K562 (cell line): ENCODE results near the gene MICAL2. TPM values are rescaled to one million over a fixed set of nuclear protein-coding genes. Genes with fewer than 3 reads are reported as not detected.

Experiments used
- CCNT2 ChIP-seq: IDR thresholded peaks from 2 replicates; pipeline ENCODE4 v1.6.1; 2011; ENCODE audit warnings: borderline replicate concordance, low read depth, mild to moderate bottlenecking, moderate library complexity, mixed read lengths, low read length; ENCODE audit not compliant: insufficient read length; ENCODE audit errors: extremely low read depth
- CTBP1 ChIP-seq: fragments of 450-650 bp; IDR thresholded peaks from 2 replicates; pipeline ENCODE4 v1.6.1; 2016; ENCODE audit warnings: borderline replicate concordance
- CXXC5 ChIP-seq: fragments of 250-450 bp; sonication (Bioruptor Pico); IDR thresholded peaks from 2 replicates; pipeline ENCODE4 v1.8.0; 2022; ENCODE audit warnings: inconsistent platforms, mild to moderate bottlenecking, moderate library complexity
- DDX20 ChIP-seq: fragments of 450-650 bp; IDR thresholded peaks from 2 replicates; pipeline ENCODE4 v1.6.1; 2016; ENCODE audit warnings: missing genetic modification characterization, low read depth, mild to moderate bottlenecking, missing compliant biosample characterization, moderate library complexity
- ESRRA ChIP-seq: fragments of 450-650 bp; IDR thresholded peaks from 2 replicates; pipeline ENCODE4 v1.6.1; 2014; ENCODE audit warnings: low read depth, mild to moderate bottlenecking, moderate library complexity, borderline replicate concordance
- EWSR1 ChIP-seq: fragments of 450-650 bp; IDR thresholded peaks from 2 replicates; pipeline ENCODE4 v1.6.1; 2018; ENCODE audit warnings: borderline replicate concordance, mild to moderate bottlenecking, low read depth, moderate library complexity; ENCODE audit not compliant: partially characterized antibody
- FOXM1 ChIP-seq, 2 experiments: fragments of 450-650 bp in 1 of 2; sonication (generic) in 1 of 2; formaldehyde crosslinking in 1 of 2; IDR thresholded peaks; 2 replicates each; pipeline versions ENCODE4 v1.6.1 to v1.9.0; 2017 to 2022; ENCODE audit warnings: low read depth in 2 of 2, mild to moderate bottlenecking in 2 of 2, missing genetic modification reagents in 1 of 2, moderate library complexity in 1 of 2
- HDAC3 ChIP-seq: fragments of 450-650 bp; IDR thresholded peaks from 2 replicates; pipeline ENCODE4 v1.6.1; 2018; ENCODE audit warnings: borderline replicate concordance, mild to moderate bottlenecking, moderate library complexity; ENCODE audit not compliant: partially characterized antibody
- HDAC6 ChIP-seq: IDR thresholded peaks from 2 replicates; pipeline ENCODE4 v1.6.1; 2012; ENCODE audit warnings: low read depth, mild to moderate bottlenecking, control low read depth, inconsistent platforms, low read length, moderate library complexity
- JUNB ChIP-seq: fragments of 450-650 bp; formaldehyde crosslinking; conservative IDR thresholded peaks from 2 replicates; pipeline ENCODE4 v1.4.0; 2020; ENCODE audit warnings: mild to moderate bottlenecking
- NFIC ChIP-seq: fragments of 450-650 bp; IDR thresholded peaks from 2 replicates; pipeline ENCODE4 v1.6.1; 2017; ENCODE audit warnings: mild to moderate bottlenecking, inconsistent platforms
- NFRKB ChIP-seq: fragments of 450-650 bp; IDR thresholded peaks from 2 replicates; pipeline ENCODE4 v1.6.1; 2016; ENCODE audit warnings: low read depth
- POLR2G ChIP-seq: fragments of 200-400 bp; formaldehyde crosslinking; IDR thresholded peaks from 2 replicates; pipeline ENCODE4 v1.6.1; 2017; ENCODE audit warnings: low read depth, mild to moderate bottlenecking, antibody characterized with exemption, low read length, moderate library complexity
- RBFOX2 ChIP-seq: fragments of 200-400 bp; formaldehyde crosslinking; IDR thresholded peaks from 2 replicates; pipeline ENCODE4 v1.6.1; 2017; ENCODE audit warnings: low read depth, mild to moderate bottlenecking, low read length, moderate library complexity
- RBM22 ChIP-seq: fragments of 200-400 bp; formaldehyde crosslinking; IDR thresholded peaks from 2 replicates; pipeline ENCODE4 v1.6.1; 2018; ENCODE audit warnings: low read length, low read depth; ENCODE audit not compliant: poor library complexity, severe bottlenecking
- SMARCC2 ChIP-seq: fragments of 450-650 bp; IDR thresholded peaks from 2 replicates; pipeline ENCODE4 v1.6.1; 2017; ENCODE audit warnings: antibody characterized with exemption, moderate library complexity, mild to moderate bottlenecking, low read depth
- TARDBP ChIP-seq: fragments of 450-650 bp; IDR thresholded peaks from 2 replicates; pipeline ENCODE4 v1.6.1; 2016
- TOE1 ChIP-seq, 2 experiments: fragments of 450-650 bp in 1 of 2; sonication (generic) in 1 of 2; formaldehyde crosslinking in 1 of 2; IDR thresholded peaks; 2 replicates each; pipeline versions ENCODE4 v1.7.1 to v1.8.0; 2016 to 2022; ENCODE audit warnings: borderline replicate concordance in 2 of 2, mild to moderate bottlenecking in 2 of 2, antibody characterized with exemption in 1 of 2, inconsistent platforms in 1 of 2, low read depth in 1 of 2, missing genetic modification reagents in 1 of 2, moderate library complexity in 1 of 2
- UBTF ChIP-seq, 2 experiments: IDR thresholded peaks; 2 replicates each; pipeline ENCODE4 v1.6.1; 2012; ENCODE audit warnings: improper control_type of control experiment in 2 of 2, low read depth in 2 of 2, low read length in 2 of 2, borderline replicate concordance in 1 of 2
- ZBTB1 ChIP-seq: sonication (generic); formaldehyde crosslinking; IDR thresholded peaks from 2 replicates; pipeline ENCODE4 v1.8.1; 2023; ENCODE audit warnings: missing genetic modification reagents, low read depth, mild to moderate bottlenecking, borderline replicate concordance
- ZNF24 ChIP-seq: fragments of 450-650 bp; IDR thresholded peaks from 2 replicates; pipeline ENCODE4 v1.6.1; 2016
- ZNF644 ChIP-seq: fragments of 200-800 bp; sonication (Bioruptor generic); IDR thresholded peaks from 2 replicates; pipeline ENCODE4 v1.6.1; 2016; ENCODE audit warnings: low read depth, missing genetic modification characterization, missing compliant biosample characterization
- ZNF75A ChIP-seq: fragments of 450-650 bp; formaldehyde crosslinking; IDR thresholded peaks from 2 replicates; pipeline ENCODE4 v1.4.0; 2020; ENCODE audit warnings: mild to moderate bottlenecking
- polyA plus RNA-seq, 8 experiments: library from polyadenylated mRNA; depleted of rRNA in 4 of 8; stranded (reverse) in 5 of 8; unstranded in 3 of 8; fragments of >200 nt; fragmentation: Nextera tagmentation in 2 of 8; fragmentation: Illumina TruSeq in 1 of 8; extraction: Ambion mirVana in 2 of 8; extraction: Trizol in 1 of 8; gene quantifications; 2 replicates each; pipeline versions ENCODE4 v1.2.1 to v1.2.3, GENCODE V29; 2011 to 2014; ENCODE audit warnings: inconsistent platforms in 1 of 8, missing spikeins in 1 of 8
- total RNA-seq, 7 experiments: library from RNA; depleted of rRNA in 6 of 7; stranded (reverse); fragments of >200 nt in 6 of 7; fragmentation: Illumina TruSeq in 2 of 7; extraction: Trizol in 2 of 7; gene quantifications; 2 replicates each; pipeline versions ENCODE4 v1.2.1 to v1.2.3, GENCODE V29; 2011 to 2021; ENCODE audit warnings: low replicate concordance in 1 of 7

The MICAL2 gene
- total and polyA plus RNA-seq, 9 of the 15 experiments (the other 6 are each of a cell fraction or from before 2014, with no cell fraction given), result 4.7 to 64.2 (median 33.6) TPM

- TF ChIP-seq TARDBP (no peak), ZNF644 (tag) (0 out of 2 replicates have a peak, but pooled peaks have one; percentile 56), SMARCC2 (peak; percentile 71; the same call in 1 of the 2 replicates), HDAC6 (no peak), ZBTB1 (CRISPR knock-in tag) (no peak), CXXC5 (CRISPR knock-in tag) (peak; percentile 49; the same call in 1 of the 2 replicates), DDX20 (tag) (no peak), UBTF (IDR thresholded peaks at IDR 0.05; ENCODE audit: borderline replicate concordance in 1 of 2, low read depth in 2 of 2, low read length in 2 of 2) (0 out of 4 replicates have a peak, but pooled peaks of 1 of the 2 experiments have one; percentile 58), CCNT2 (peak; percentile 63), EWSR1 (no peak), CTBP1 (peak; percentile 78), RBM22 (no peak), ESRRA (peak; percentile 54), ZNF75A (CRISPR knock-in tag) (no peak), JUNB (CRISPR knock-in tag) (no peak), NFRKB (no peak), FOXM1 (IDR thresholded peaks at IDR 0.05; ENCODE audit: low read depth) (peak; percentile 57), FOXM1 (CRISPR knock-in tag; IDR thresholded peaks at IDR 0.05; ENCODE audit: low read depth) (no peak), RBFOX2 (no peak), ZNF24 (peak; percentile 72), POLR2G (no peak), HDAC3 (no peak), TOE1 (IDR thresholded peaks at IDR 0.05; ENCODE audit: borderline replicate concordance) (no peak), TOE1 (CRISPR knock-in tag; IDR thresholded peaks at IDR 0.05; ENCODE audit: borderline replicate concordance, low read depth) (no peak), NFIC (peak; percentile 72)
Measured at GRCh38 chr11:12192794-12193514, 82.6 kb downstream of the MICAL2 start (continued).
